Stomach (tissue), 9 donors: ENCODE measurements around the gene GRHL1. TPM values are rescaled to one million over a fixed set of nuclear protein-coding genes. Genes with fewer than 3 reads are reported as not detected.

ENCODE experiments used
- DNase-seq, 2 donors: peaks; one replicate each; pipeline versions ENCODE4 v3.0.0 to v3.0.0-alpha.2; 2013 to 2019
- H3K27ac ChIP-seq, 5 donors: fragments of 200-600 bp in 4 of 5; sonication (generic) in 4 of 5; one replicate each; pipeline ENCODE4 v1.5.1; 2013 to 2019; ENCODE audit warnings: mild to moderate bottlenecking in 1 of 5, moderate library complexity in 1 of 5
- H3K27me3 ChIP-seq, 3 donors: fragments of 200-600 bp; sonication (generic); one replicate each; pipeline ENCODE4 v1.5.1; 2017 to 2019; ENCODE audit warnings: mixed run types in 1 of 3
- H3K36me3 ChIP-seq, 4 donors: fragments of 200-600 bp; sonication (generic); 1 replicate in 3 of 4; 2 replicates in 1 of 4; pipeline ENCODE4 v1.5.1; 2016 to 2019
- H3K4me1 ChIP-seq, 4 donors: fragments of 200-600 bp; sonication (generic); one replicate each; pipeline ENCODE4 v1.5.1; 2016 to 2019
- H3K4me3 ChIP-seq, 4 donors: fragments of 200-600 bp; sonication (generic) in 3 of 4; one replicate each; pipeline ENCODE4 v1.5.1; 2016 to 2019; ENCODE audit warnings: mild to moderate bottlenecking in 1 of 4
- H3K9me3 ChIP-seq, 4 donors: fragments of 200-600 bp; sonication (generic); one replicate each; pipeline ENCODE4 v1.5.1; 2016 to 2019
- EP300 ChIP-seq: sonication (generic); formaldehyde crosslinking; IDR thresholded peaks from one replicate; pipeline ENCODE4 v1.6.1; 2017; ENCODE audit warnings: antibody characterized with exemption
- POLR2A ChIP-seq, 4 donors: fragments of 450-650 bp; IDR thresholded peaks; one replicate each; pipeline ENCODE4 v1.6.1; 2016; ENCODE audit warnings: antibody characterized with exemption in 4 of 4, control low read depth in 2 of 4, mild to moderate bottlenecking in 1 of 4, moderate library complexity in 1 of 4
- POLR2AphosphoS5 ChIP-seq, 3 donors: sonication (generic); formaldehyde crosslinking; IDR thresholded peaks; one replicate each; pipeline ENCODE4 v1.6.1; 2016; ENCODE audit warnings: antibody characterized with exemption in 3 of 3
- WGBS, 5 donors: extraction: QIAGEN DNeasy Blood & Tissue Kit in 3 of 5; methylation state at CpG; one replicate each; pipeline versions ENCODE4 v1.1.5 to v1.1.7; 2013 to 2018; 5-methylcytosine and 5-hydroxymethylcytosine counted together
- intact Hi-C: fragments of 100-400 bp; cut with DNase I; formaldehyde crosslinking; loops from one replicate; pipeline ENCODE4 v1.15.1; 2023; ENCODE audit warnings: low total_unique reads
- polyA plus RNA-seq, 3 donors: library from polyadenylated mRNA; stranded (reverse); fragments of 200-250 nt; gene quantifications; one replicate each; pipeline ENCODE4 v1.2.3, GENCODE V29; 2013
- total RNA-seq, 5 donors: library from RNA; depleted of rRNA; stranded (reverse); fragments of >200 nt; gene quantifications; one replicate each; pipeline versions ENCODE4 v1.1.0 to v1.2.3, GENCODE V29; 2014 to 2016
- TF ChIP-seq, protein P1 (sequence below), 7 experiments: fragments of 450-650 bp in 4 of 7; fragments of 200-600 bp in 3 of 7; sonication (generic) in 3 of 7; IDR thresholded peaks; one replicate each; pipeline ENCODE4 v1.5.1; 2016 to 2019; ENCODE audit warnings: antibody characterized with exemption in 7 of 7, control low read depth in 2 of 7, mild to moderate bottlenecking in 1 of 7
- donor health status: healthy with polysubstance abuse.
- donor health status: Bipolar disorder and iron deficiency.
- donor health status: healthy.

GRHL1 gene
- total and polyA plus RNA-seq, 8 donors, result 0.89 to 16.5 (median 3.8) TPM

GRCh38 chr2:10035053-10035422 is 83.5 kb downstream of the GRHL1 start:
- TF ChIP-seq, protein P1, sequence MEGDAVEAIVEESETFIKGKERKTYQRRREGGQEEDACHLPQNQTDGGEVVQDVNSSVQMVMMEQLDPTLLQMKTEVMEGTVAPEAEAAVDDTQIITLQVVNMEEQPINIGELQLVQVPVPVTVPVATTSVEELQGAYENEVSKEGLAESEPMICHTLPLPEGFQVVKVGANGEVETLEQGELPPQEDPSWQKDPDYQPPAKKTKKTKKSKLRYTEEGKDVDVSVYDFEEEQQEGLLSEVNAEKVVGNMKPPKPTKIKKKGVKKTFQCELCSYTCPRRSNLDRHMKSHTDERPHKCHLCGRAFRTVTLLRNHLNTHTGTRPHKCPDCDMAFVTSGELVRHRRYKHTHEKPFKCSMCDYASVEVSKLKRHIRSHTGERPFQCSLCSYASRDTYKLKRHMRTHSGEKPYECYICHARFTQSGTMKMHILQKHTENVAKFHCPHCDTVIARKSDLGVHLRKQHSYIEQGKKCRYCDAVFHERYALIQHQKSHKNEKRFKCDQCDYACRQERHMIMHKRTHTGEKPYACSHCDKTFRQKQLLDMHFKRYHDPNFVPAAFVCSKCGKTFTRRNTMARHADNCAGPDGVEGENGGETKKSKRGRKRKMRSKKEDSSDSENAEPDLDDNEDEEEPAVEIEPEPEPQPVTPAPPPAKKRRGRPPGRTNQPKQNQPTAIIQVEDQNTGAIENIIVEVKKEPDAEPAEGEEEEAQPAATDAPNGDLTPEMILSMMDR (IDR thresholded peaks at IDR 0.05), result no peak
- TF ChIP-seq EP300 (no peak), POLR2AphosphoS5 (IDR thresholded peaks at IDR 0.05) (no peak), POLR2A (IDR thresholded peaks at IDR 0.05) (no peak)
- WGBS, 5 donors, result 45 to 62% (median 53%) methylated on average over 3 of the region's 3 CpGs
- no peak overlapping the region for H3K4me3 ChIP-seq
- no peaks in the 10 kb centered on the region for H3K27me3 ChIP-seq
- intact Hi-C loops, result no loop called here
- no peak for DNase-seq
- peak overlapping the region in 1 of 5 donors; percentile 99 for H3K27ac ChIP-seq
- no peaks in the 10 kb centered on the region for H3K9me3 ChIP-seq
- H3K4me1 ChIP-seq, result peaks cover 20 to 55% (median 44%) of the 10 kb centered on the region in 4 donors
- H3K36me3 ChIP-seq, result no peaks in the 10 kb centered on the region

- TF ChIP-seq POLR2A (IDR thresholded peaks at IDR 0.05) (no peak), POLR2AphosphoS5 (IDR thresholded peaks at IDR 0.05) (no peak), EP300 (no peak)
- TF ChIP-seq, protein P1 (IDR thresholded peaks at IDR 0.05), result no peak
- 59 to 76% (median 65%) methylated on average over 4 to 5 of the region's 5 CpGs for WGBS, 5 donors
- no peaks in the 10 kb centered on the region for H3K27me3 ChIP-seq
- H3K27ac ChIP-seq, result peak overlapping the region in 4 of 5 donors; percentile 52 to 99 (median 76)
- H3K9me3 ChIP-seq, result no peaks in the 10 kb centered on the region
- H3K4me1 ChIP-seq, result peaks cover 20 to 61% (median 47%) of the 10 kb centered on the region in 4 donors
- intact Hi-C loops, result no loop called here
- no peaks in the 10 kb centered on the region for H3K36me3 ChIP-seq
- DNase-seq, result no peak
- no peak overlapping the region for H3K4me3 ChIP-seq
These were observed 84.1 kb downstream of the GRHL1 start for GRCh38 chr2:10035633-10036032.

DNA sequence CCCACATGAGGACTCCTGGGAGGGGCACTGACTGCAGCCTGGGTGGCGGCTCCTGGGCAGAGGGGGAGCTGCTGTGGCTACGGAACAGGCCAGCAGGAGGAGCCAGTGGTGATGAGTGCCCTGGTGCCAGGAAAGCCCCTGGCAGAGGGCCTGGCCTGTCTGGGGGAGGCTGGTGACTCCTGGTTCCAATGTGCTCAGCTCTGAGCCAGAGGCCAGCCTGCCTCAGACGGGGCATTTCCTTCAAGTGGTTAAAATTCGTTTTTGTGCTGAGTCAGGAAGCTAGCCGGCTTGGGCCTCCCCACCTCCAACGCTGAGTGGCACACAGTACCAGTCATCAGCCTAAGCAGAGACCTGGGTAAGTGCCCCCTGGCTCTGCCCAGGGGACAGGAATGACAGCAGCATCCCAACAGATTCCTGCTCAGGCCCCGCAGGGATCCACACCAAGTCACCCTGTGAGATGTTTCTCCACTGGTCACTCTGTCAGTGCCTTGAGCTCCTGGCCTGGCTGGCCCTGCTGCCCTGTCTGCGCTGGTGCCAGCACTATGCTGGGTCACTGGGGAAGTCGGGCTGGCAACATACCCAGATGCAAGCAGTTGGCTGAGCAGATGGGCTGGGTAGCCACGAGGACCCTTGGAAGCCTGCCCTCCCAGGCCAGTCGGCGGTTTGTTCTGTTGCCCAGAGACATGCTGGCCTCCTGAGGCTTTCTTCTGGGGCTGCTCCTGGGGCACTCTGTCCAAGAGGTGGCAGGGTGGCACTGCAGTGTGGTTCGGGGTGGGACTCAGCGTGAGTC is 84.8 kb downstream of the GRHL1 start:
- Histone ChIP-seq H3K27me3 (no peaks in the 10 kb centered on the region), H3K27ac (peak overlapping the region; percentile 0 to 99 (median 74)), H3K4me1 (peaks cover 20 to 67% (median 53%) of the 10 kb centered on the region in 4 donors), H3K9me3 (no peaks in the 10 kb centered on the region), H3K36me3 (no peaks in the 10 kb centered on the region), H3K4me3 (no peak overlapping the region)
- DNase-seq, result peak; percentile 75 to 91
- TF ChIP-seq, protein P1 (IDR thresholded peaks at IDR 0.05), result peak in 4 of 7 experiments; percentile 36 to 48 (median 42)
- no peak for TF ChIP-seq POLR2A (IDR thresholded peaks at IDR 0.05)
- TF ChIP-seq EP300, result no peak
- TF ChIP-seq POLR2AphosphoS5 (IDR thresholded peaks at IDR 0.05), result peak in 1 of 3 donors; percentile 17
- 22 to 38% (median 25%) methylated on average over 12 to 14 of the region's 14 CpGs for WGBS, 5 donors
- intact Hi-C loops, result no loop called here

DNA sequence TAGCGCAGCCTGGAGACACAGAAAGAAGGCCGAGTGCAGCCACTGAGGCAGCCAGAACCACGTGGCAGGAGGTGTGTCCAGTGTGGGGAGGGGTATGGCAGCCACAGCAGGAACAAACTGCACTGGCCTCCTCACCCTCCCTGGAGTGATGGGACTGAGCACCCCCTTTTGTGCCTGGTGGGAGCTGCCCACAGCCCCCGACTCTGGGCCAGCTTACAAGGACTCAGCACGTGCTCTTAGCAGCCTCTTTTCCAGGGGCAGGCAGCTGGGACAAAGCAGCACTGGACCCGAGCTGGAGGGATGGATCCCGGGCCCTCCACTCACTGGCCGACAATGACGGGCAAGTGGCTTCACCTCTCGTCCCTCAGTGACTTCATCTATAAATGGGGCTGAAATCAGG is 86.6 kb downstream of the GRHL1 start:
- DNase-seq, result no peak
- Histone ChIP-seq H3K27me3 (no peaks in the 10 kb centered on the region), H3K4me1 (peaks cover 35 to 82% (median 68%) of the 10 kb centered on the region in 4 donors), H3K27ac (peak overlapping the region in 4 of 5 donors; percentile 6 to 99 (median 76)), H3K36me3 (no peaks in the 10 kb centered on the region), H3K4me3 (no peak overlapping the region), H3K9me3 (no peaks in the 10 kb centered on the region)
- no peak for TF ChIP-seq POLR2AphosphoS5 (IDR thresholded peaks at IDR 0.05)
- no peak for TF ChIP-seq EP300
- TF ChIP-seq, protein P1 (IDR thresholded peaks at IDR 0.05), result no peak
- no peak for TF ChIP-seq POLR2A (IDR thresholded peaks at IDR 0.05)
- WGBS, 5 donors, result 84 to 91% (median 86%) methylated on average over 7 to 10 of the region's 10 CpGs
- intact Hi-C loops, result no loop called here
